GM21717 (cell line): ENCODE measurements around the gene LIPE.
"Not testable (repeated sequence)": the region's sequence is repeated elsewhere in the genome, so short reads cannot be mapped to it uniquely, and the experiment has no call there.

ENCODE experiments used
- ATAC-seq: cut with Tn5 transposase; IDR thresholded peaks from one replicate; pipeline ENCODE4 v1.9.1; 2021; ENCODE audit warnings: mild to moderate bottlenecking, moderate library complexity; ENCODE audit not compliant: unreplicated experiment

The LIPE gene

DNA sequence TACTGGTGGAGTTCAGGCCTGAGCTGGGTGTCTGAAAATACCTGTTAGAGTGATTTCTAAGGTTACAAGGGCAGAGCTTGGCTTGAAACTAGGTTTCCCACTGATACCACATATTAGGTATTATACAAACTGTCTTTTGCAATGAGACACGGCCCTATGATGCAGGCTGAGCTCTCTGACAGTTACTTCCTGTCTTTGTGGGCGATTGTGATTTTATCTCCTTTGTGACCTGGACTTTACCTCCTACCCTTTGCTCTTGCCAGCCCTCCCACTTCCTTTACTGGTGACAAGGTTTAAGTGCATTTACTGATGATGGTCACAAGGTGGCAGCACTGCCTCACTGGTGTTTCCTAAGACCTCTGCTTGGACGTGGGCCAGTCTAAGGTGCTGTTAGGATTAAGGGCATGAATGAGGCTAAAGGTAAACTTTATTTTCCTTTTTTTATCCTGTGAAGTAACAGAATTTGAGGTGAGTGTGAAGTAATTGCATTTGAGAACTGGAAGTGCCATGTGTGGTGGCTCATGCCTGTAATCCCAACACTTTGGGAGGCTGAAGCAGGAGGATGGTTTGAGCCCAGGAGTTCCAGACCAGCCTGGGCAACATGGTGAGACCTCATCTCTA is 23.2 kb upstream of the LIPE start:
- no peak for ATAC-seq

DNA sequence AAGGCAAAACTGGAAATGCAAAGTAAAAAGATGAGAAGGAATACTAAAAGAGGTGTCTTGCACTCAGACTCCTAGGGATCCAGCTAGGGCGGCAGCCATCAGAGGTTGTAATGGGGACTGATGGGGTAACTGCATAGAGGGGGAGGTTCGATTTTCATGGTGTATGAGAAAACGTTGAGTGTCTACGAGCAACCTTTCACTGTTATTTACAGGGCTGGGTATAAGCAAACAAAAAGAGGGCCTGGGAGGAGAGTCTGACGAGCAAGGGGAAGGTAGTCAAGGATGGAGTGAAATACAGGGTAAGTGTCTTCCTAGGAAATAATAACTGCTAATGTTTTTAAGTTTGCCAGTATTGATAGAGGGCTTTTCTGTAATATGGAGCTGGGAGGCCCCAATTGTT is 21.1 kb upstream of the LIPE start:
- ATAC-seq: not testable (repeated sequence)

- ATAC-seq: no peak
Measured at GRCh38 chr19:42445948-42446347, 18.8 kb upstream of the LIPE start.

GRCh38 chr19:42443944-42444398 is 16.8 kb upstream of the LIPE start:
- no peak for ATAC-seq

DNA sequence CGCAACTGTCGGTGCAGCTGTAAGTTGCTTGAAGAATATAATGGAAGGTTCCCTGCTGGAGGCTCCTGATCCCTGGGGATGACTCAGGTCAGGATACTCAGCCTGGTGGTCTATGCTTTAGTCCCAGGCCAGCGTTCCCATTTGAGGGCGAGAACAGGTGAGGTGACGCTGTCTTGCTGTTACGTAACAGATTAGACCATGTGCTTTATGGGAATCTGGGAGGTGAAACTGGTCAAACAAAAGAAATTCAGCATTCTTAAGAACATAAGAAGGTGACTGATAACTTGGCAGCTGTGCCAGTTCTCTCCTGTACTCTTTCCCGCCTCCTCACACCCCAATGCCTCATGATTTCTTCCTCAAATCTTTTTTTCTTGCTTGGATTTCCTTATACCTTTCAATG is 15.6 kb upstream of the LIPE start, which contains the start of gene CXCL17:
Gene CXCL17, minus strand, starts transcription at position 114 of the 400 bp plus-strand sequence. CDS start 114 bp downstream, outside the sequence.
- no peak for ATAC-seq

DNA sequence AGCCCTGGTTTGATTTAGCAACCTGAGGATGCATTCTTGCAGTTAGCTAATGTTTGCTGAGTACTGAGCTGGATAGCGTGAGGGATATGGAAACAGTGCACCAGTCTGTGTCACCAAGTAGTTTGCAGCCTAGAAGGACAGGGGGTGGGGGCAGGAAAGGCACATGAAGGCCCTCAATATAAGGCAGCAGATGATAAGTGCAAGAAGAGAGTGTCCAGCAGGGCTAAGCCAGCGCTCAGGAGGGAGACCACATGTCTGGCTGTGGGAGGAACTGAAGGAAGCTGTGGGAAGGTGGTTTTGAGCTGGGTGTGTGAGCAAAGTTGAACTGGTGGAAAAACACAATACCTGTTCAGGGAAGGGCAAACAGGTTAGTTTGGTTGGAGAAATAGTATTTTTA is 13.9 kb upstream of the LIPE start:
- no peak for ATAC-seq

GRCh38 chr19:42440357-42441048 is 13.3 kb upstream of the LIPE start:
- no peak for ATAC-seq

GRCh38 chr19:42436006-42436405 is 8.8 kb upstream of the LIPE start:
- no peak for ATAC-seq

DNA sequence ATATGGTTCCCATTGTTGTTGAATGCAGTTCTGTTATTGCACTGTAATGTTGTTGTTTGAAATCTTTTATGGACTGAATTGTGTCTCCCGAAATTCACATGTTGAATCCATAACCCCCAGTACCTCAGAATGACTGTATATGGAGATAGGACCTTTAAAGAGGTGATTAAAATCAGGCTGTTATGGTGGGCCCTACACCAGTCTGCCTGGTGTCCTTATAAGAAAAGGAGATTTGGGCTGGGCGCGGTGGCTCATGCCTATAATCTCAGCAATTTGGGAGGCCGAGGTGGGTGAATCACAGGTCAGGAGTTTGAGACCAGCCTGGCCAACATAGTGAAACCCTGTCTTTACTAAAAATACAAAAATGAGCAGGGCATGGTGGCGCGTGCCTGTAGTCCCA is 8.1 kb upstream of the LIPE start:
- no peak for ATAC-seq

GRCh38 chr19:42433503-42434260 is 6.5 kb upstream of the LIPE start:
- no peak for ATAC-seq

GRCh38 chr19:42431486-42431885 is 4.3 kb upstream of the LIPE start:
- no peak for ATAC-seq

DNA sequence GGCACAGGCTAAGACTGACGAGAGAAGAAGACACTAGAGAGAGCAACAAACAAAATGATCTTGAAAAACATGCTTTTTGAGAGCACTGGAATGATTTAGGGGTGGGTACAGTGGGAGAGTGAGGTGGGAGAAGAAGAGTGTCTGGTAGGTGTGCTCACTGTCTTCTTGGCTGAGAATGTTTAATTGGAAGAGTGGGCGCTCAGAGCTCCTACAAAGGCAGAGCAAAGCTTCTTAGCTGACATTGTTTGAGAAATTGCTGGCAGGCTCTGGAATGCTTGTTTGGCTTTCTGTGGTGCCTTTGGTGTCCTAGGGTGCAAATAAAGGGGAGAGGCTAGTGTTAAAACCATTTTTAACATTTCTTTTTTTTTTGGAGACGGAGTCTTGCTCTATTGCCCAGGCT is 1.5 kb upstream of the LIPE start:
- ATAC-seq: no peak

GRCh38 chr19:42426643-42427042 is 545 bp downstream of the LIPE start:
- ATAC-seq: no peak

DNA sequence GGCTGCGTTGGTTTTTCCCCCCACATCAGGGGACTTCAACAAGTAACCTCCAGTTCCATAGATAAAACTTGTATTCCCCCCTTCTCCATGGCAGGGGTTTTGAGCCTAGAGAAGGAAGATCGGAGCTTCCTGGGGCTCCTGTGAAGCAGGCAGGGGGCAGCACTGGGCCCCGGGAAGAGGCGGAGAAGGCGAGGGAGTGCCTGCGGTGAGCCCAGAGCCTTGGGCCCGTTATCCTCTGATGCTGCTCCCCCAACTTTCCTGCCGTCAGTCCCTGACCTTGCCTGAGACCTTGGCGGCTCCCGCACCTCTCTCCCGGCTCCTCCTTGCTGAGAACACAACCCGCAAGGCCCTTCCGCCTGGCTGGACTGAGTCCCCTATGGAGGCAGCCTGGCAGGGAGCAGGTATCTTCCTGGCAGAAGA is 2.5 kb downstream of the LIPE start:
- no peak for ATAC-seq

DNA sequence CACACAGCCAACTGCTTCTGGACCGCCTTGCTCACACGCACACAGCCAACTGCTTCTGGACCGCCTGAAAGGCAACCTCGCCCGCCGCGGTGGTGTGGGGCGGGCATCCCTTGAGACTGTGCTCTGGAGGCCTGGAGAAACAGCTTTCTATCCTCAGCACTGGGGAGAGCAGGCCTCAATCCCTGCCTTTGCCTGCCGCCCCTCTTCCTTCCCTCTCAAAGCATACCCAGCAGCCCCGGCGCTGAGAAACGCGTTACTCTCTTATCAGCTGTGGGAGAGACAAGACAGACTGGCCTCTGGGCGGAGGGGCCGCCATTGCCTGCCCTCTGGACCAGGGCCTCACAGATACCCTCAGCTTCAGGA is 2.9 kb downstream of the LIPE start:
- ATAC-seq: no peak

DNA sequence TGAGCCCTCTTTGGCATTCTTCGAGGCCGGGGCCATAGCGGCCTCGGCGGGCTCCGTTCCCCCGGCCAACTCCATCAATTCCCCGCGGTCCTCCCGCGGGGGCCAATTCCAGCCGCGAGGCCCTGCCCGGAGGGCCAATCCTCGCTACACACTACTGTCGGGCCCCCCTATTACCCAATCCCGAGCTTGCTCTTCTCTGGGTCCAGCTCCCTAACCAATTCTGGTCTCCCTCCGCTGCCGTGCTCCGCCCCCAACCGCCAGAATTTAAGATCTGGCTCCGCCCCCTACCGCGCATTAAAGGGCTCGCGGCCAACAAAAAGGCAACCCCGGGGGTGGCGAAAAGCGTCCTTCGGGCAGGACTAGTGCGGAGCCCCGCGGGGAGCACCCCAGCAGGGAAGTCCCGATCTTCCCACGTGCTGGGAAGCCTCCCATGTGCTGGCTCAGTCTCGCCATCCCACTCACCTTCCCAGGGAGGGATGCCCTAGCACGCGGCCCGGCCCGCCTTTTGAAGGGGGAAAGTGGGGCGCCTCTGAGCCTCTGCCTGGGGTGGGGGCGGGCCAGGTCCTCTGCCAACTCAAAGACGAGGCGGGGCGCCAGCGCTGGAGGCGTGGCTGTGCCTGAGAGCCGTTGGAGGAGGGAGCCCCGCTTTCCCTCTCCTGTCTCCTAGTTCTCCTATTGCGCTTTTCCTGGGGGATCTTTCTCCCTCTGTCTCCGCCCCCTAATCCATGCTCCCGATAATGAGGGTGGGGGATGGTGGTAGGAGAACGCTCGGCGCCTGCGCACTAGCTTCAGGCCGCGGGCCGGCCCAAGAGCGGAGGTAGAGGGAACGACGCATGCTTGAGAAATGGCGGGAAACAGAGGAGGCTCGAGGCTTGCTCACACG is 3.5 kb downstream of the LIPE start:
- ATAC-seq: peak; percentile 82

GRCh38 chr19:42422901-42423461 is 4.2 kb downstream of the LIPE start:
- peak; percentile 29 for ATAC-seq

- no peak for ATAC-seq
Measured at GRCh38 chr19:42422092-42422900, 4.9 kb downstream of the LIPE start.

DNA sequence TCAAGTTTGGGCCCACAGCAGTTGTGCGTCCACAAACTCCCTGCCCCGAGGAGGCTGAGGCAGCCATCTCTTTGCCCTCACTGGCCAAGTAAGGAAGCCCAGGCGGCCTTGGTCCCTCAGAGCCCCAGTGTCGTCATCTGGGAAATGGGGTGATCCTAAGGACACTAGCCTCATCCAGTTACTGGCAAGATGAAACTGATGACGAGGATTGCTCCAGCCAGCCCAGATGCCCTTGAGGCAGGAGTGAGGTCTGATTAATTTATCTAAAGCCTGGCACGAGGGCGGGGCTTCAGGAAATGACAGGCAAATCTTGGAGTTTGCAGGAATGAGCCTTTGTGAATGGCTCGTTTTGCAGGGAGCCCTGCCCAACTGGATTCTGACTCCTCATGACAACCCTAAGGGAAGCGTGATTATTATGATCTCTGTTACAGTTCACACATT is 5.6 kb downstream of the LIPE start:
- no peak for ATAC-seq

DNA sequence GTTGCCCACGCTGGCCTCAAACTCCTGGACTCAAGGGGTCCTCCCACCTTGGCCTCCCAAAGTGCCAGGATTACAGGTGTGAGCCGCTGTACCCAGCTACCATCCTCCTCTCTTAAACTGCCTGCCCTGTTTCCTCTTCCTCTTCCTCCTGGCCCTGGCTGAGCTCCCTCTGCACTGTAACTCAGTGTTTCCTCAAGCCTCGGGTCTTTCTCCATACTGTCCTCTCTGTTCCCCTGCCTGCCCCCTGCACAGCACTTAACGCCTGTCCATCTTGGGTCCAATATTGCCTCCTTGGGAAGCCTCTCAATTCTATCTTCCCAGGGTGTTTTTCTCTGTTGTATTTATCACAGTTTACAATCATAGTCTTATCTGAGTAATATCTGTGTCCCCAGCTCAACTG is 6.1 kb downstream of the LIPE start:
- no peak for ATAC-seq
